ENCODE measurements around the gene CBR4.
"Not testable (repeated sequence)": the region's sequence is repeated elsewhere in the genome, so short reads cannot be mapped to it uniquely, and the experiment has no call there.

The CBR4 gene

GRCh38 chr4:168978001-168978700 lies 31.9 kb downstream of the CBR4 start:
- TF ChIP-seq CTCF (IDR thresholded peaks at IDR 0.05; ENCODE audit: low read depth, low read length, missing control alignments) = no peak
- DNase-seq (ENCODE audit: low read depth) = no peak
- H3K4me3 ChIP-seq (ENCODE audit: low read depth, low read length) = no peak overlapping the region
- in situ Hi-C loops (cut with HindIII; ENCODE audit: low sequenced_read_pairs) = no loop called here

- in situ Hi-C loops (cut with HindIII; ENCODE audit: low sequenced_read_pairs) = no loop called here
- DNase-seq (ENCODE audit: low read depth) = no peak
- no peak overlapping the region for H3K4me3 ChIP-seq (ENCODE audit: low read depth, low read length)
- TF ChIP-seq CTCF (IDR thresholded peaks at IDR 0.05; ENCODE audit: low read depth, low read length, missing control alignments) = no peak
Observed at GRCh38 chr4:168972596-168972995, 37.5 kb downstream of the CBR4 start.

GRCh38 chr4:168960716-168961115 lies 49.3 kb downstream of the CBR4 start:
- in situ Hi-C loops (cut with HindIII; ENCODE audit: low sequenced_read_pairs) = no loop called here
- DNase-seq (ENCODE audit: low read depth) = no peak

GRCh38 chr4:168955674-168956073 lies 54.4 kb downstream of the CBR4 start:
- in situ Hi-C loops (cut with HindIII; ENCODE audit: low sequenced_read_pairs) = no loop called here
- DNase-seq (ENCODE audit: low read depth) = no peak

More at GRCh38 chr4:168960716-168961115, 49.3 kb downstream of the CBR4 start:
- no peak for TF ChIP-seq CTCF (IDR thresholded peaks at IDR 0.05; ENCODE audit: low read depth, low read length, missing control alignments)
- H3K4me3 ChIP-seq (ENCODE audit: low read depth, low read length) = no peak overlapping the region

GRCh38 chr4:168952821-168953246 lies 57.2 kb downstream of the CBR4 start:
- H3K4me3 ChIP-seq (ENCODE audit: low read depth, low read length); in situ Hi-C loops (cut with HindIII; ENCODE audit: low sequenced_read_pairs); DNase-seq (ENCODE audit: low read depth): not testable (repeated sequence)

More at GRCh38 chr4:168955674-168956073, 54.4 kb downstream of the CBR4 start:
- no peak for TF ChIP-seq CTCF (IDR thresholded peaks at IDR 0.05; ENCODE audit: low read depth, low read length, missing control alignments)
- no peak overlapping the region for H3K4me3 ChIP-seq (ENCODE audit: low read depth, low read length)

- TF ChIP-seq CTCF (IDR thresholded peaks at IDR 0.05; ENCODE audit: low read depth, low read length, missing control alignments) = no peak
- no peak overlapping the region for H3K4me3 ChIP-seq (ENCODE audit: low read depth, low read length)
- no peak for DNase-seq (ENCODE audit: low read depth)
- in situ Hi-C loops (cut with HindIII; ENCODE audit: low sequenced_read_pairs) = no loop called here
Observed at GRCh38 chr4:168945291-168945690, 64.8 kb downstream of the CBR4 start.

GRCh38 chr4:168942985-168943384 lies 67.1 kb downstream of the CBR4 start:
- H3K4me3 ChIP-seq (ENCODE audit: low read depth, low read length) = no peak overlapping the region
- in situ Hi-C loops (cut with HindIII; ENCODE audit: low sequenced_read_pairs) = no loop called here
- no peak for DNase-seq (ENCODE audit: low read depth)
- peak; percentile 53 for TF ChIP-seq CTCF (IDR thresholded peaks at IDR 0.05; ENCODE audit: low read depth, low read length, missing control alignments)
